AG04449 (cell line): ENCODE measurements around the gene PCP4L1.

ENCODE experiments used
- CTCF ChIA-PET: fragments of 350-600 bp; formaldehyde crosslinking; extraction: SDS; loops from one replicate; lab custom pipeline; 2021; ENCODE audit warnings: antibody characterized with exemption; lab: Yijun Ruan, JAX
- POLR2A ChIA-PET: fragments of 400-600, 350-600 bp; formaldehyde crosslinking; extraction: SDS; loops from one replicate; lab custom pipeline; 2020; ENCODE audit warnings: antibody characterized with exemption, inconsistent platforms; lab: Yijun Ruan, JAX
- DNase-seq: peaks from one replicate; pipeline ENCODE4 v3.0.0-alpha.2; 2010; ENCODE audit warnings: low read depth, low spot score
- H3K4me3 ChIP-seq: 2 replicates; pipeline ENCODE4 v1.5.1; 2011; ENCODE audit warnings: low read depth, mild to moderate bottlenecking, control low read depth, low read length
- CTCF ChIP-seq: IDR thresholded peaks from one replicate; pipeline ENCODE4 v1.5.1; 2011; ENCODE audit warnings: mild to moderate bottlenecking, moderate library complexity, low read length, control low read depth, inconsistent platforms; ENCODE audit not compliant: insufficient read depth; ENCODE audit errors: missing control alignments

The PCP4L1 gene

GRCh38 chr1:161333166-161333565 lies 74.6 kb downstream of the PCP4L1 start:
- no peak for DNase-seq
- H3K4me3 ChIP-seq, result no peak overlapping the region
- ChIA-PET CTCF (interaction anchor here (2.7 kb wide), 1 partner anchor 49 kb away, joined by 10 read pairs; no protein-coding TSS in a partner anchor), POLR2A (no interaction called here)
- no peak for TF ChIP-seq CTCF
